Measurements from ENCODE around the gene BLTP3B. TPM values are rescaled to one million over a fixed set of nuclear protein-coding genes. Genes with fewer than 3 reads are reported as not detected.

BLTP3B gene
- total RNA-seq, 1 experiment from 2014 or later, result 22.4 TPM

GRCh38 chr12:100157427-100157821, 14.8 kb upstream of the BLTP3B start:
- Mint-ChIP-seq H3K9me3 (peaks cover 15% of the 10 kb centered on the region), H3K36me3 (peaks cover 19% of the 10 kb centered on the region), H3K4me3 (no peak overlapping the region), H3K27ac (no peak overlapping the region), H3K4me1 (peaks cover 45% of the 10 kb centered on the region), H3K27me3 (ENCODE audit: low read depth) (no peaks in the 10 kb centered on the region; the same call in 1 of the 2 replicates)
- ChIA-PET POLR2A (no interaction called here), CTCF (interaction anchor here (1.0 kb wide), 1 partner anchor 247 kb away, joined by 3 read pairs; no protein-coding TSS in a partner anchor)
- no peak for ATAC-seq
- TF ChIP-seq PREB (CRISPR knock-in tag; IDR thresholded peaks at IDR 0.05; ENCODE audit: borderline replicate concordance) (no peak), ZNF121 (CRISPR knock-in tag; IDR thresholded peaks at IDR 0.05) (no peak), SP1 (CRISPR knock-in tag; conservative IDR thresholded peaks at IDR 0.05) (no peak), ZNF423 (CRISPR knock-in tag; IDR thresholded peaks at IDR 0.05) (no peak), ATF3 (CRISPR knock-in tag; conservative IDR thresholded peaks at IDR 0.05) (no peak)
- no peak for DNase-seq (ENCODE audit: low spot score)

- TF ChIP-seq HMGA2 (CRISPR knock-in tag; IDR thresholded peaks at IDR 0.05) (no peak), NFATC4 (CRISPR knock-in tag; IDR thresholded peaks at IDR 0.05) (no peak), ELF4 (CRISPR knock-in tag; IDR thresholded peaks at IDR 0.05; ENCODE audit: low read depth) (no peak), CBFB (CRISPR knock-in tag; IDR thresholded peaks at IDR 0.05; ENCODE audit: low read depth) (no peak), GTF2I (CRISPR knock-in tag; conservative IDR thresholded peaks at IDR 0.05) (no peak), ESRRA (CRISPR knock-in tag; IDR thresholded peaks at IDR 0.05; ENCODE audit: borderline replicate concordance) (no peak)
- ATAC-seq (peak; percentile 30), DNase-seq (ENCODE audit: low spot score) (no peak)
- peaks cover 44% of the 10 kb centered on the region for H3K4me1 Mint-ChIP-seq
- no peak overlapping the region for H3K4me3 Mint-ChIP-seq
- peaks cover 19% of the 10 kb centered on the region for H3K36me3 Mint-ChIP-seq
- ChIA-PET CTCF (interaction anchor here (1.0 kb wide), 1 partner anchor 248 kb away, joined by 3 read pairs; no protein-coding TSS in a partner anchor), POLR2A (no interaction called here)
- no peak overlapping the region for H3K27ac Mint-ChIP-seq
- no peaks in the 10 kb centered on the region; the same call in 1 of the 2 replicates for H3K27me3 Mint-ChIP-seq (ENCODE audit: low read depth)
- peaks cover 15% of the 10 kb centered on the region for H3K9me3 Mint-ChIP-seq
Observed at GRCh38 chr12:100156731-100157426, 14.2 kb upstream of the BLTP3B start.

GRCh38 chr12:100154474-100155247, 12.0 kb upstream of the BLTP3B start:
- peak; percentile 94 for DNase-seq (ENCODE audit: low spot score)
- Mint-ChIP-seq H3K4me1 (peaks cover 38% of the 10 kb centered on the region), H3K4me3 (no peak overlapping the region), H3K27ac (no peak overlapping the region), H3K9me3 (peaks cover 12% of the 10 kb centered on the region), H3K36me3 (peaks cover 13% of the 10 kb centered on the region), H3K27me3 (ENCODE audit: low read depth) (no peaks in the 10 kb centered on the region; the same call in 1 of the 2 replicates)
- ChIA-PET CTCF (interaction anchor here (0.7 to 4.6 kb wide), 24 partner anchors 9 to 329 kb away, joined by 3 to 85 read pairs (median 6); partner anchors contain the start of genes ACTR6, DEPDC4 and SCYL2), POLR2A (interaction anchor here (0.5 to 1.2 kb wide), 3 partner anchors 9 to 46 kb away, joined by 3 to 7 read pairs (median 5); partner anchors contain the start of gene ACTR6)
- peak; percentile 71 for ATAC-seq
- no peak for TF ChIP-seq ZBTB21 (CRISPR knock-in tag; IDR thresholded peaks at IDR 0.05; ENCODE audit: borderline replicate concordance)
- no peak for TF ChIP-seq NR2C2 (CRISPR knock-in tag; IDR thresholded peaks at IDR 0.05)
- TF ChIP-seq RELA (CRISPR knock-in tag; IDR thresholded peaks at IDR 0.05; ENCODE audit: borderline replicate concordance), result no peak
- no peak for TF ChIP-seq NR3C1 (CRISPR knock-in tag; conservative IDR thresholded peaks at IDR 0.05; ENCODE audit: low read depth)
- peak; percentile 80; the same call in 1 of the 2 replicates for TF ChIP-seq ETV6 (CRISPR knock-in tag; IDR thresholded peaks at IDR 0.05)
- no peak for TF ChIP-seq SMAD3 (CRISPR knock-in tag; IDR thresholded peaks at IDR 0.05; ENCODE audit: borderline replicate concordance)
- TF ChIP-seq ZNF232 (CRISPR knock-in tag; IDR thresholded peaks at IDR 0.05), result no peak
- no peak for TF ChIP-seq RORB (CRISPR knock-in tag; IDR thresholded peaks at IDR 0.05)
- no peak for TF ChIP-seq NFATC4 (CRISPR knock-in tag; IDR thresholded peaks at IDR 0.05)
- TF ChIP-seq SMAD4 (CRISPR knock-in tag; IDR thresholded peaks at IDR 0.05), result no peak
- TF ChIP-seq ZNF416 (CRISPR knock-in tag; IDR thresholded peaks at IDR 0.05), result 0 out of 2 replicates have a peak, but pooled peaks have one; percentile 33
- TF ChIP-seq NR1H2 (CRISPR knock-in tag; IDR thresholded peaks at IDR 0.05), result no peak
- TF ChIP-seq ZNF671 (CRISPR knock-in tag; IDR thresholded peaks at IDR 0.05), result no peak
- TF ChIP-seq GRHL2 (CRISPR knock-in tag; IDR thresholded peaks at IDR 0.05; ENCODE audit: insufficient replicate concordance, severe bottlenecking), result no peak
- 0 out of 2 replicates have a peak, but pooled peaks have one; percentile 39 for TF ChIP-seq HMGXB4 (CRISPR knock-in tag; IDR thresholded peaks at IDR 0.05)
- no peak for TF ChIP-seq CREM (CRISPR knock-in tag; IDR thresholded peaks at IDR 0.05)
- no peak for TF ChIP-seq IRF1 (CRISPR knock-in tag; IDR thresholded peaks at IDR 0.05)
